Inflammatory macrophage treated with lipopolysaccharide for 1 hour (primary cell): Measurements from ENCODE around the gene EIF3D.

Source experiments
- DNase-seq, 2 donors: peaks; one replicate each; pipeline ENCODE4 v3.0.0-alpha.2; 2020 to 2022

EIF3D gene

DNA sequence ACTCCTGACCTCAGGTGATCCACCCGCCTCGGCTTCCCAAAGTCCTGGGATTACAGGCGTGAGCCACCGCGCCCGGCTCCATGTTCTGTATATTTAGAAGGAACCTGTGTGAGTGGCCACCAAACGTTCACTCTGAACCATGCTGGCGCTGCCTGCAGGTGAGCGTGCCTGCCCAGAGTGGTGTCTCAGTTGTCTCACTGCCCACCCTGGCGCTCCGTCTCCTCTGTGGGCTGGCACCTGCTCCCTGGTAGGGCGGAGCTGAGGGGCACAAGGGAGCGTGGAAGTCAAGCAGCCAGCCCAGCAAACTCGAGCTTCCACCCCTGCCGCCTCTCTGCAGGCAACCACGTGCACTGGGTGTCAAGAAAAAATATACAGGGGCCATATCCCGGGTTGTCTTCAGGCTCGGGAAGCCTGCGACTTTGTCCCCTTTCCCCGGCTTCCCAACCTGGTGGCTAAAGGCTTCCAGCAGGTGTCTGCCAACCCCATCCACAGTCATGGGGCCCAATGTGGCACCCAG is 64.2 kb downstream of the EIF3D start:
- DNase-seq = no peak

DNA sequence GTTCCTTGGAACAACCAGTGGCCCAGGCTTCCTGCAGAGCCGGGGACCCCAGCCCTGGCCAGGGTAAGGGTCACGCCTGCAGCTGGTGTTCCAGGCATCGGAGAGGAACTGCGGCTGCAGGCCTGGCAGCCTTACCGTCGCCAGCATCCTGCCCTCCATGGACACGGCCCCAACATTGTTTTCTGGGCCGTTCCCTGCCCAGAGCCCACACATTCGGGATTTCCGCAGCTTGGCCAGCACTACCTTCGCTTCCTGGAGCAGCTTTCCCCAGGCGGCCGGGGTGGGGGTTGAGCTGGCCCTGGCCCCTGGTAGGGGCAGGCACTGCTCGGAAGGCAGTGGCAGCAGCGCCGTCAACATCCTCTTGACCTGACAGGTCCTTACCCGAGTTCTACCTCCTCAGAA is 65.2 kb downstream of the EIF3D start:
- DNase-seq = no peak

DNA sequence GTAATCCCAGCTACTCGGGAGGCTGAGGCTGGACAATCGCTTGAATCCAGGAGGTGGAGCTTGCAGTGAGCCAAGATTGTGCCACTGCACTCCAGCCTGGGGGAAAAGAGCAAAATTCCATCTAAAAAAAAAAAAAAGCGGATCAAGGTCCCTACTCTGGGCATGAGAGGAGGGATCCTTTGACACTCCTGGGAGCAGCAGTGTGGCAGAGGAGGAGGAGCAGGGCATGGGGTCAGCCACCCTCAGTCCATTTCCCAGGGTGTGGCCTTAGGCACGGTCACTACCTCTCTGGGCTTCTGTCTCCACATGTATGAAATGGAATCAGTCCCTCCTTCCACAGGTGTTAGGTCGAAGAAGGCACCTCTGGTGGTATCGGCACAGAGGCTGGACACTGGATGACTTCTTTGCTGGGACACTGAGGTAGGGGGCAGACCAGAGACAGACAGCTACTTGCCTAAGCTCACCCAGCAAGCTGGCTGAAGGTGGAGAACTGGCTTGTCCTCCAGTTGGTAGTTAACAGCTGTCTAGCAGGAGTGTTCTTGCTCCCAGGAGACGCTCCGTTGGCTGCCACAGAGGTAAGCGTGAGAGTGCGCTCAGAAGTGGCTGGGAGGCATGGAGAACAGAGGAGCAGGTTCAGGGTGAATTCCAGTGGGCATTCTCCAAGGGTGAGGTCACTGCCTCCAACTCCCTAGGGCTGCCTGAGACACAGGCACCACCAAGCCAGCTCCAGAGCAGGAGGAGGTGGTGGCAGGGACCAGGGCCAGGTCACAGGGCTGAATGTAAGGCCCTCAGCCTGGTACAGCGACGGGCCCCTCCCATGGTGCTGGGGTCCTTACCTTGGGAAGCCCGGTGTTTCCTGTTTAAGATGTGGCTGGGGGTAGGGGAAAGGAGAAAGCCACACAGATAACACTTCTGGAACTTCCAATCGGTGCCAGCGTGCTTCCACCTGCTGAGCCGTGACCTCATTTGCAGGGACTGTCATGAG is 67.0 kb downstream of the EIF3D start:
- DNase-seq = no peak
